HepG2 (cell line): Measurements from ENCODE around the gene ATP2C2. TPM values are rescaled to one million over a fixed set of nuclear protein-coding genes. Genes with fewer than 3 reads are reported as not detected.
A peak's percentile ranks its signal among the peaks of the same experiment; 100 is the strongest.

Experiments
- AKNA ChIP-seq: sonication (generic); formaldehyde crosslinking; IDR thresholded peaks from 2 replicates; pipeline ENCODE4 v1.4.0; 2020; ENCODE audit warnings: missing genetic modification reagents, borderline replicate concordance
- DRAP1 ChIP-seq: IDR thresholded peaks from 2 replicates; pipeline ENCODE4 v1.6.1; 2016; ENCODE audit warnings: missing genetic modification reagents, missing compliant biosample characterization
- HNRNPH1 ChIP-seq: fragments of 200-400 bp; formaldehyde crosslinking; optimal IDR thresholded peaks from 2 replicates; pipeline ENCODE3; 2017; ENCODE audit warnings: mild to moderate bottlenecking, low read depth, low read length
- MBD4 ChIP-seq: IDR thresholded peaks from 2 replicates; pipeline ENCODE4 v1.6.1; 2012; ENCODE audit warnings: low read length, inconsistent platforms, borderline replicate concordance
- NFYB ChIP-seq: sonication (generic); formaldehyde crosslinking; IDR thresholded peaks from 2 replicates; pipeline ENCODE4 v1.4.0; 2020; ENCODE audit warnings: missing genetic modification reagents
- NR2C2 ChIP-seq: sonication (generic); formaldehyde crosslinking; IDR thresholded peaks from 2 replicates; pipeline ENCODE4 v1.4.0; 2020; ENCODE audit warnings: missing genetic modification reagents, mild to moderate bottlenecking, moderate library complexity, borderline replicate concordance
- RBM39 ChIP-seq: fragments of 200-400 bp; formaldehyde crosslinking; IDR thresholded peaks from one replicate; pipeline ENCODE4 v1.6.1; 2018; ENCODE audit warnings: antibody characterized with exemption, mild to moderate bottlenecking, low read depth, low read length; ENCODE audit not compliant: poor library complexity, severe bottlenecking
- TCF7 ChIP-seq: sonication (generic); IDR thresholded peaks from 2 replicates; pipeline ENCODE4 v1.6.1; 2016; ENCODE audit warnings: antibody characterized with exemption, low read depth
- TFDP1 ChIP-seq: IDR thresholded peaks from 2 replicates; pipeline ENCODE4 v1.6.1; 2016; ENCODE audit warnings: missing compliant biosample characterization, missing genetic modification reagents, borderline replicate concordance
- TOPORS ChIP-seq: sonication (generic); formaldehyde crosslinking; IDR thresholded peaks from 2 replicates; pipeline ENCODE4 v1.8.0; 2023; ENCODE audit warnings: mild to moderate bottlenecking, missing genetic modification reagents
- ZNF362 ChIP-seq: sonication (generic); formaldehyde crosslinking; IDR thresholded peaks from 2 replicates; pipeline ENCODE4 v1.4.0; 2020; ENCODE audit warnings: missing genetic modification reagents, mild to moderate bottlenecking, borderline replicate concordance
- ZNF605 ChIP-seq: sonication (generic); formaldehyde crosslinking; IDR thresholded peaks from 2 replicates; pipeline ENCODE4 v1.8.0; 2022; ENCODE audit warnings: mild to moderate bottlenecking, missing genetic modification reagents
- ZNF615 ChIP-seq: sonication (generic); formaldehyde crosslinking; IDR thresholded peaks from 2 replicates; pipeline ENCODE4 v1.5.0; 2020; ENCODE audit warnings: mild to moderate bottlenecking, missing genetic modification reagents, borderline replicate concordance
- ZNF616 ChIP-seq: sonication (generic); formaldehyde crosslinking; IDR thresholded peaks from 2 replicates; pipeline ENCODE4 v1.5.0; 2020; ENCODE audit warnings: low read depth, mild to moderate bottlenecking, missing genetic modification reagents
- ZNF619 ChIP-seq: sonication (generic); formaldehyde crosslinking; IDR thresholded peaks from 2 replicates; pipeline ENCODE4 v1.4.0; 2020; ENCODE audit warnings: mild to moderate bottlenecking, missing genetic modification reagents
- ZNF670 ChIP-seq: sonication (generic); formaldehyde crosslinking; IDR thresholded peaks from 2 replicates; pipeline ENCODE4 v1.8.0; 2022; ENCODE audit warnings: mild to moderate bottlenecking, missing genetic modification reagents, borderline replicate concordance
- ZNF749 ChIP-seq: sonication (generic); formaldehyde crosslinking; IDR thresholded peaks from 2 replicates; pipeline ENCODE4 v1.8.0; 2022; ENCODE audit warnings: mild to moderate bottlenecking, missing genetic modification reagents, moderate library complexity, borderline replicate concordance
- ZNF777 ChIP-seq: sonication (generic); formaldehyde crosslinking; IDR thresholded peaks from 2 replicates; pipeline ENCODE4 v1.4.0; 2020; ENCODE audit warnings: missing genetic modification reagents
- polyA plus RNA-seq, 8 experiments: library from polyadenylated mRNA; depleted of rRNA in 3 of 8; stranded (reverse) in 7 of 8; unstranded in 1 of 8; fragments of >200 nt; fragmentation: Illumina TruSeq in 4 of 8; extraction: Trizol in 4 of 8; gene quantifications; 2 replicates each; pipeline versions ENCODE4 v1.2.1 to v1.2.3, GENCODE V29; 2011 to 2016; ENCODE audit warnings: low read depth in 4 of 8, missing spikeins in 1 of 8, mixed read lengths in 1 of 8; ENCODE audit not compliant: insufficient read depth in 1 of 8
- total RNA-seq, 5 experiments: library from RNA; depleted of rRNA; stranded (reverse); fragments of >200 nt; fragmentation: Illumina TruSeq; extraction: Trizol; gene quantifications; 2 replicates each; pipeline ENCODE4 v1.2.3, GENCODE V29; 2016; ENCODE audit warnings: low read depth in 1 of 5
- TF ChIP-seq, protein P1 (sequence below): sonication (generic); formaldehyde crosslinking; IDR thresholded peaks from 2 replicates; pipeline ENCODE4 v1.8.0; 2022; ENCODE audit warnings: mild to moderate bottlenecking, missing genetic modification reagents, borderline replicate concordance

Gene ATP2C2
- total and polyA plus RNA-seq, 2 of the 13 experiments (the other 11 are each of a cell fraction or from before 2014, with no cell fraction given) = 0.07 TPM; not detected in 1

GRCh38 chr16:84504420-84505248 is 136.3 kb downstream of the ATP2C2 start, which contains the start of gene MEAK7 (continued):
- TF ChIP-seq TFDP1 (CRISPR knock-in tag) (no peak; the same call in 1 of the 2 replicates), MBD4 (no peak), ZNF749 (CRISPR knock-in tag) (no peak), NR2C2 (CRISPR knock-in tag) (no peak), TOPORS (peak; percentile 58; the same call in 1 of the 2 replicates), ZNF670 (CRISPR knock-in tag) (no peak), ZNF777 (peak; percentile 60; the same call in 1 of the 2 replicates), ZNF616 (CRISPR knock-in tag) (peak; percentile 39; the same call in 1 of the 2 replicates), AKNA (CRISPR knock-in tag) (no peak), ZNF619 (no peak), ZNF615 (CRISPR knock-in tag) (no peak), NFYB (CRISPR knock-in tag) (peak; percentile 96), HNRNPH1 (no peak), DRAP1 (CRISPR knock-in tag) (peak; percentile 86), ZNF362 (no peak), ZNF605 (peak; percentile 86), RBM39 (peak; percentile 75), TCF7 (no peak)
- TF ChIP-seq, protein P1, sequence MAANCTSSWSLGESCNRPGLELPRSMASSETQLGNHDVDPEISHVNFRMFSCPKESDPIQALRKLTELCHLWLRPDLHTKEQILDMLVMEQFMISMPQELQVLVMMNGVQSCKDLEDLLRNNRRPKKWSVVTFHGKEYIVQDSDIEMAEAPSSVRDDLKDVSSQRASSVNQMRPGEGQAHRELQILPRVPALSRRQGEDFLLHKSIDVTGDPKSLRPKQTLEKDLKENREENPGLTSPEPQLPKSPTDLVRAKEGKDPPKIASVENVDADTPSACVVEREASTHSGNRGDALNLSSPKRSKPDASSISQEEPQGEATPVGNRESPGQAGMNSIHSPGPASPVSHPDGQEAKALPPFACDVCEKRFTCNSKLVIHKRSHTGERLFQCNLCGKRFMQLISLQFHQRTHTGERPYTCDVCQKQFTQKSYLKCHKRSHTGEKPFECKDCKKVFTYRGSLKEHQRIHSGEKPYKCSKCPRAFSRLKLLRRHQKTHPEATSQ (CRISPR knock-in tag) = no peak; the same call in none of the 2 replicates
